ELR (cell line): ENCODE results near the gene UNC93B1.
"Not testable (repeated sequence)": the region's sequence is repeated elsewhere in the genome, so short reads cannot be mapped to it uniquely, and the experiment has no call there.

Experiments
- DNase-seq: peaks from one replicate; pipeline ENCODE4 v3.0.0-alpha.2; 2015; ENCODE audit warnings: low read depth

The UNC93B1 gene

DNA sequence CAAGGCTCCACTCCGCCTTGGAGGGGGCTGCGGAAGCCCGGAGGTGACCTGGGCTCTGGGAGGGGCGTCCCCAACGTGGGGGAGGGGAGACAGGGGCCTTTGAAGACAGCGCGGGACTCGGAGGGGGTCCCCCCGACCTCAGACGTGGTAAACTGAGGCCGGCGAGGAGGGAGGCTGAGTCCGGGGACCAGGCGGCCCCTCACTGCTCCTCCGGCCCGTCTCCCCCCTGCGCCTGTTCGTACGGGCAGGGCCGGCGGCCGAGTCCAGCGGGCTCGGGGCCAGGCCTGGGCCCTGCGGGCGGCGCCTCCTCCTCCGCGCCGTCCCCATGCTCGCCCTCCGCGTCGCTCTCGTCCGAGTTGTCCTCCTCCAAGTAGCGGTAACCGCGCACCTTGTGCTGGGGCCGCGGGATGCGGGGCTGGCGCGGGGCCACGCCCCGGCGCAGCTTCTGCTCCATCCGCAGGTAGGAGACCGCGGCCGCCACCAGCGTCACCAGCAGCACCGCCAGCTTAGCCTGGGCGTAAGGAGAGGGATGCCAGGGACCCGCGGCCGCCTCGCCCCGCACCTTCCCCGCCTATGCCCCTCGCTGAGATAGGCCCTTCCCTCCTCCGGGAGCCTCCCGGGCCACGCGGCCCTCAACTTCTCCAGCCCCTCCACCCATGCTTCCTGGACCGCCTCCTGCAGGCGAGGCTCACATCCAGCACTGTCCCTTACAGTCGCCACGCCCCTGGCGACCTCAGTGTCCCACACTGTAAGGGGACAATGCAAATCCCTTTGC lies 12.4 kb downstream of the UNC93B1 start:
- not testable (repeated sequence) for DNase-seq

GRCh38 chr11:67990546-67991346 lies 13.2 kb downstream of the UNC93B1 start:
- not testable (repeated sequence) for DNase-seq

DNA sequence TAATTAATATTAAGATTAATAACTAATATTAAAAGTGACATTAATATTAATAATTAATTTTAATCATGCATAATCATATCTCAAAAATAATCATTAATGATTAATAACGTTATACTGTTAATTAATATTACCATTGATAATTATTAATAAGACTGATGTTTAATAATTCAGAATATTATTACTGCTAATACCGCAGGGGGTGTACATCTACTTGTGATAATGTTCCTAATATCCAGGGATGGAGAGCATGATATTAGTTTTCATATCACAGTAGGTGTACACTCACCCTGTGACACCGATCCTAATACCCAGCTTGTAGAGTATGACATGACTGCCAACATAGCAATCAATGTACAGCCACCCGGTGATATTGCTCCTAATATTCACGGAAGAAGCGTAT lies 18.6 kb downstream of the UNC93B1 start:
- not testable (repeated sequence) for DNase-seq

DNA sequence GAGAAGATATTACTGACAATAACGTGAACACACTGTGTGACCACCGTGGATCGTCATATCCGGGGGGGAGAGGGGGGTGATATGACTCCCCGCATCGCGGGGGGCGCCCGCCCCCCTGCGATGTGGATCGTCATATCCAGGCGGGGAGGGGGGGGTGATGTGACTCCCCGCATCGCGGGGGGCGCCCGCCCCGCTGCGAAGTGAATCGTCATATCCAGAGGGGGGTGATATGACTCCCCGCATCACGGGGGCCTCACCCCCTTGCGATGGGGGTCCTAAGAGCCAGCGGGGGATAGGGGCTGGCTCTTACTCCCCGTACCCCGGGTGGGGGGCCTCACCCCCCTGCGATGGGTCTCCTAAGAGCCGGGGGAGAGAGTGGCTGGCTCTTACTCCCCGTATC lies 19.9 kb downstream of the UNC93B1 start:
- DNase-seq = no peak

DNA sequence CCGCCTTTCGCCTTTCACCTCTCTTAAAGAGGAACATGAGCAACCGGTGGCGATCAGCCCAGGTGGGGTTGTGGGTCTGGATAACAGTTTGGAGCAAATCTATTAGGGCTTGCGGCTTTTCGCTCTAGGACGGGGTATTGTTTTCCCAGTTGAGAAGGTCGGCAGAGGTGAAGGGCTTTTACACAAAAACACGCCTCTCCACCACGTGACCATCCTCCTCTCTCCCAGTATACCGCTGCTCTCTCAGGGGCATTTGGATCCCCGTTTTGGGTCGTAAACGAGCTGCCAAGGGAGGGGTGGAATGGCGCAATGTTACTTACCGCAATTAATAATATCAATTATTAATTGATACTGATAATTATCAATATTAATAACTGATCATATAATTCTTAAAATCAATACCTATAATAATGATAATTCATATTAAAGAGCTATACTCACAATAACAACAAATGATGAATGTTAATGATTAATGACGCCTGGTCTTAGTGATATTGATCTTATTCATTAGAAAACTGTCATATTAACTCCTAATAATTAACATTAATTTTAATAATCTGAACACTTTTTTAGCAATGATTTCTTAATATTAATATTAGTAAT lies 21.5 kb downstream of the UNC93B1 start:
- not testable (repeated sequence) for DNase-seq

DNA sequence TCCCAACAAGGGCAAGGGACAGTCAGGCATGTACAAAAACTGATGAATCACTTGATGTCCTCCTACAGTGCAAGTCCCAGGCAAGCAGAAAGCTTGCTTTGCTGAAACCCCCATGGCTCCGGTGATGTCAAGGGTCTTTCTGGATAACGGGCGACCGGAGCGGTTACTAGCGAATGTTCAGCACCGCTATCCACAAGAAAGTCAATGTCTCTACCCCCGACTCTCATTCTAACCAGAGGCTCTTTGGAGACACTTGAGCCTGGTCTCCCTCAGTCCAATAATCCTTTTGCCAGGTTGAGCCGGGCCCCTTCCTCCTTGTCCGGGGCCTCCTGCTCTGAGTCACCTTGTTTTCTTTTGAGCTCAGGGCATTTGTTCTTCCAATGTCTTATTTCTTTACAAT lies 22.7 kb downstream of the UNC93B1 start:
- not testable (repeated sequence) for DNase-seq

DNA sequence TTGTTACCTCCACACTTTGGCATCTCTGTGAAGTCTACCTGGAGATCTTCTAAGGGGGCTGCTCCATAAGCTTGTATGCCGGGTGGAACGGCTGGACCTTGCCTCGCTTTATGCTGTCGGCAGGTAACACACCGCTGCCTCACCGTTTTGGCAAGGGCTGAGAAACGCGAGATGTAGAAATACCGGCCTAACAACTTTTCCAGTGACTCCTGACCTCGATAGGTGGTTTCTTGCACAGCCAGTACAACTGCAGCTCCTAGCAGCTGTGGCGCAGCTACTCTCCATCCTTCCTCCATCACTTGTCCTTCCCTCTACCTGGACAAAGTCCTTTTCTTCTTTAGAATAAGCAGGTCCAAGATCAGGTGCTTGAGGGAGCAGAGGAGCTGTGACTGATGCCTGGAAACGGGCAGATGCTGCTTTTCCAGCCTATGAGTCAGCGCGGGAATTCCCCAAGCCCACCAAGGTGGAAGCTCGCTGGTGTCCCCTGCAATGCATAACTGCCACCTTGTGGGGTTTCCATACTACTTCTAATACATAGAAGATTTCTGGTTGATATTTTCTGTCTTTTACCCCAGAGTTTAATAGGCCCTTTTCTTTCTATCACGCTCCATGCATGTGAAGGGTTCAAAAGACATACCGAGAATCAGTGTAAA lies 25.0 kb downstream of the UNC93B1 start:
- DNase-seq = peak; percentile 21

- DNase-seq = not testable (repeated sequence)
Observed at GRCh38 chr11:67974746-67975145, 29.2 kb downstream of the UNC93B1 start.

- DNase-seq = not testable (repeated sequence)
Observed at GRCh38 chr11:67965830-67966348, 38.0 kb downstream of the UNC93B1 start.

DNA sequence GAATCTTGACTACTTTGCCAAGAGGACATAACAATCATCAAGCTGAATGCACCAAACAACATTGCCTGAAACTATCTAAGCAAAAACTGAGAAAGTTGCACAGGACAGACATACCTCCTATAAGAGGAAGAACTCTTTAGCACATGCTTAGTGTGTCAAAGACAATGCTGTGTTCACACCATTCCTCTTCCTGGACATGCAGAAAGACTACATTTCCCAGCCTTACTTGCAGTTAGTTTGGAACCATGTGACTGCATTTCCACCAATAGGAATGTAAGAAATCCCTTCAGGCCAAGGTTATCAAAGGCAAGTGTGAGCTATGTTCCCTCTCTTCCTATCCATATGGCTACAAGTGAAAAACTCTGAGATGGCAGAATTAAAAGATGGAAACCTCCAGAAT lies 39.2 kb downstream of the UNC93B1 start:
- DNase-seq = not testable (repeated sequence)

DNA sequence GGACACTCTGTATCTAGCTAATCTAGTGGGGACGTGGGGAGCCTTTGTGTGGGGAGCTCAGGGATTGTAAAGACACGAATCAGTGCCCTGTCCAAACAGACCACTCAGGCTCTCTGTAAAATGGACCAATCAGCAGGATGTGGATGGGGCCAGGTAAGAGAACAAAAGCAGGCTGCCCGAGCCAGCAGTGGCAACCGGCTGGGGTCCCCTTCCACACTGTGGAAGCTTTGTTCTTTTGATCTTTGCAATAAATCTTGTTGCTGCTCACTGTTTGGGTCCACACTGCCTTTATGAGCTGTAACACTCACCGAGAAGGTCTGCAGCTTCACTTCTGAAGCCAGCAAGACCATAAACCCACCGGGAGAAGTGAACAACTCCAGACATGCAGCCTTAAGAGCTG lies 40.0 kb downstream of the UNC93B1 start:
- not testable (repeated sequence) for DNase-seq

DNA sequence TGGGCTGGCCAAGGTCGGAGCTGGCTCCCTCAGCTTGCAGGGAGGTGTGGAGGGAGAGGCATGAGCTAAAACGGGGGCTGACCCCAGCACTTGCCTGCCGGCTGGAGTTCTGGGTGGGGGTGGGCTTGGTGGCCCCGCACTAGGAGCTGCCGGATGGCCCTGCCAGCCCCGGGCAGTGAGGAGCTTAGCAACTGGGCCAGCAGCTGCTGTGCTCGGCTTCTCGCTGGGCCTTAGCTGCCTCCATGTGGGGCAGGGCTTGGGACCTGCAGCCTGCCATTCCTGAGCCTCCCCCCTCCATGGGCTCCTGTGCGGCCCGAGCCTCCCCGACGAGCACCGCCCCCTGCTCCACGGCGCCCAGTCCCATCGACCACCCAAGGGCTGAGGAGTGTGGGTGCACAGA lies 40.7 kb downstream of the UNC93B1 start:
- not testable (repeated sequence) for DNase-seq

DNA sequence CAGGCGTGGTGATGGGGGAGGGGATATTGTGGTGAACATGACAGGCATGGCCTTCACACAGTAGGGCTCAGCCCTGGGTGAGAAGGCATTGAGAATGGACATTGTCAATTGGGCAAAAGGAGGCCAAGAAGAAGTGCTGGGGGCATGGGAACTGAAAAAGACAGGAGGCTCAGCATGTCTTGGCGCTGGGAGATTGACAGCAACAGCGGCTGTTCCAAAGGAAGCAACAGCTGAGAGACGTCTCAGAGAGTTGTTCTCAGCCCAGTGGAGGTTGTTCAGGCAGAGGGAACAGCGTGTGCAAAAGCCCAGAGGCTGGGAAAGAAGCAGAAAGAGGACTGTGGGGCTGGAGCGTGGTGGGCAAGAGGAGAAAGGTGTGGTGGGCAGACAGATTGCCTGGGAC lies 47.7 kb downstream of the UNC93B1 start:
- not testable (repeated sequence) for DNase-seq

GRCh38 chr11:67955461-67956007 lies 48.4 kb downstream of the UNC93B1 start:
- peak; percentile 56 for DNase-seq

GRCh38 chr11:67954971-67955370 lies 48.9 kb downstream of the UNC93B1 start:
- DNase-seq = not testable (repeated sequence)

GRCh38 chr11:67954251-67954650 lies 49.6 kb downstream of the UNC93B1 start:
- not testable (repeated sequence) for DNase-seq

DNA sequence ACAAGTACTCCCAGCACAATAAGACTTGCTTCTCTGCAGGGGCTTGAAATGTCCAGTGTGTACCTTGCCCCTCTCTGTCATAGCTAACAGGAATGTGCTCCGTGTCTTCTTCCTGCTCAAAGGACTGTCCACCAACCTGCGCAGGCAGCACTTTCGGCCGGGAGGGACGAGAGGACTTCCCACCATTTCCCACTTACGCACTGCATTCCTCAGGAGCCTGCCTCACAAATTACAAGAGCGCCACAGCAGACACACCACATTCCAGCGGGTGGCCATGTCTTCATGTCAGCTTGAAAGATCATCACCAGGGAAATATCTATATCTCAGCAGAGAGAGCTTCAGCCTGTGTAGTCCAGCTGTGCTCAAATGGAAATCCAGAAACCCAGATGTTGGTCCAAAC lies 53.2 kb downstream of the UNC93B1 start:
- DNase-seq = not testable (repeated sequence)

DNA sequence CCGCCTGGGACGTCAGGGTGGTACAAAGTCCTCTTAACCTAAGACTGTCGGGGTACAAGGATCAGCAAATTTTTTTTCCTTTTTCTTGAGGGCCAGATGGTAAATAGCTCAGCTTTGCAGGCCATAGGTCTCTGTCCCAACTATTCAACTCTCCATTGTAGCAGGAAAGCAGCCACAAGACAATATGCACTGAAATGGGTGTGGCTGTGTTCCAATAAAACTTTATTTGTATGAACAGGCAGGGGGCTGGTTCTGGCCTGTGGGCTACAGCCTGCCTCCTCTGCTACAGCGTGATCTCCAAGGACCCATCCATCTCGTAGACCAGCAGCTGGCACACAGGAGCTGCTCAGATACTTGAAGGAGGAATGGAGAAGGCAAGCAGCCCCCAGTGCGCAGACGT lies 56.1 kb downstream of the UNC93B1 start:
- DNase-seq = not testable (repeated sequence)

DNA sequence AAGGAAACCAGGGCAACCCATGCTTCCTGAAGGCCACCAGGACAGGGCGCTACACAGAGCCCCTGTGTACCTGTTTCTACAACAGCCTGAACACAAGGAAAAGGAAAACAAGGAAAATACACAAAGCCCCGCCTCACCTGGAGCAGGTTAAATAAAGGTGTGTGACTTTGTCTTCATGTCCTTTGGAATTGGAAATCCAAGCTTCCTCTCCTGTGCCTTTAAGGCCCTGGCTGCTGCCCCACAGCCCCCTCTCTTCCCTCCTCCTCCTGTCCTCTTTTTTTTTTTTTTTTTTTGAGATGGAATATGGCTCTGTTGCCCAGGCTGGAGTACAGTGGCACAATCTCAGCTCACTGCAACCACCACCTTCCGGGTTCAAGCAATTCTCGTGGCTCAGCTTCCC lies 57.5 kb downstream of the UNC93B1 start:
- not testable (repeated sequence) for DNase-seq

DNA sequence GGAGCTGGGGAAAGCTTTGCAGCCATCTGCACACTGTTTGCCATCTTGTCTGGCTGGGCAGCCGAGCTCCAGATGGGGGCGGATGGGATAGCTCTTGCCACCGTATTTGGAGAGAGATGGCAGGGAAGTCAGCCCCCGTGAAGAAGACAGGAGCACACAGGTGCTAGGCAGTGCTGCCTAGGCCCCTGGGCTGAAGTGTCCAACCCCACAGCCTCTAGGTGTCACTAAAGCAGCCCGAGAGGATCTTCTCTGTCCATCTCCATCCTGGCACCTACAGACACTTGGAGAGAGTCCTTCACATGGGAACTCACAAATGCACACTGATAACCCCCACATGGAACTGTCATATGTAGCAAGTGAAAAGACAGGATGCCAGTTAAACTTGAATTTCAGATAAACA lies 60.5 kb downstream of the UNC93B1 start:
- not testable (repeated sequence) for DNase-seq
